ENCODE data around the gene CFAP45.

CFAP45 gene

DNA sequence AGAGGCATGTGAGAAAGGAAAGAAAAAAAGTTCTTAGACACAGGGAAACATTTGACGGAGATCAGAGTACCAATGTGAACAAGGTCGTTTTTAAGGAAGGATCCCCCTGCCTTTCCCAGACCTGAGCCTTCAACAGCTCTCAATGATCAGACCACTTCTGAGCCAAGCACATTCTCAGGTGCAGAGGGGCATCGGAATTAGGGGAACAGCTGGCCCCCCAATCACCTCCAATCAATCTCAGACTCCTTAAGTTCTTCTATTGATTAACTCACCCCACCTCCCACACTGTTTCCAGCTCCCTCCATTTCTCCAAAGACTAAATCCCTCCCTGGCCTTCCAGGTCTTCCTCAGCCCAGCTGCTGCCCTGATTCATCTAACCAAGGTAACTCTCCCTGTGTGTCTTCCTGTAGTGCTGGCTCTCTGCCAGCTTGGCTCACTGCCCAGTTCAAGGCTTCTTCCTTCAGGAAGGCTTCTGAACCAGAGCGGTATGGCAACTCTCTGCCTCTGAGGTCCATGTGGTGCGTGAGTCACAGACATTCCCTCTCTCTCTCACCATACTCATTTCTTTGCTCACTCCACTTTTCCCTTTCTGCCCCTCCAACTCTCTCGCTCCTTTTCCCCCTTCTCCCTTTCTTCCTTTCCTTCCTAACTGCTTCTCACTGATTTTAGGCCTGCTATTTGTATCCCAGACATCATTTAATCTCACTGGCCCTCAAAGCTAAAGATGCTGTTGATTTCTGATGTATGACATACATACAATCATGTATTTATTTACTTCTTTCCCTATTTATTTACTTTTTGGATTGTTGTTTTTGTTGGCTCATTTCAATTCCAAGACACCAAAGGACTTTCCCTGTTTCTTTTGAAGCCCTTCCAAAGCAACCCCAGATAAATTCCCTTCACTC lies 18.1 kb downstream of the CFAP45 start:
- DNase-seq (ENCODE audit: extremely low read depth, insufficient read length), result no peak
- TF ChIP-seq, protein P1, sequence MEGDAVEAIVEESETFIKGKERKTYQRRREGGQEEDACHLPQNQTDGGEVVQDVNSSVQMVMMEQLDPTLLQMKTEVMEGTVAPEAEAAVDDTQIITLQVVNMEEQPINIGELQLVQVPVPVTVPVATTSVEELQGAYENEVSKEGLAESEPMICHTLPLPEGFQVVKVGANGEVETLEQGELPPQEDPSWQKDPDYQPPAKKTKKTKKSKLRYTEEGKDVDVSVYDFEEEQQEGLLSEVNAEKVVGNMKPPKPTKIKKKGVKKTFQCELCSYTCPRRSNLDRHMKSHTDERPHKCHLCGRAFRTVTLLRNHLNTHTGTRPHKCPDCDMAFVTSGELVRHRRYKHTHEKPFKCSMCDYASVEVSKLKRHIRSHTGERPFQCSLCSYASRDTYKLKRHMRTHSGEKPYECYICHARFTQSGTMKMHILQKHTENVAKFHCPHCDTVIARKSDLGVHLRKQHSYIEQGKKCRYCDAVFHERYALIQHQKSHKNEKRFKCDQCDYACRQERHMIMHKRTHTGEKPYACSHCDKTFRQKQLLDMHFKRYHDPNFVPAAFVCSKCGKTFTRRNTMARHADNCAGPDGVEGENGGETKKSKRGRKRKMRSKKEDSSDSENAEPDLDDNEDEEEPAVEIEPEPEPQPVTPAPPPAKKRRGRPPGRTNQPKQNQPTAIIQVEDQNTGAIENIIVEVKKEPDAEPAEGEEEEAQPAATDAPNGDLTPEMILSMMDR (IDR thresholded peaks at IDR 0.05; ENCODE audit: insufficient read depth, low read length, poor library complexity, severe bottlenecking), result no peak

DNA sequence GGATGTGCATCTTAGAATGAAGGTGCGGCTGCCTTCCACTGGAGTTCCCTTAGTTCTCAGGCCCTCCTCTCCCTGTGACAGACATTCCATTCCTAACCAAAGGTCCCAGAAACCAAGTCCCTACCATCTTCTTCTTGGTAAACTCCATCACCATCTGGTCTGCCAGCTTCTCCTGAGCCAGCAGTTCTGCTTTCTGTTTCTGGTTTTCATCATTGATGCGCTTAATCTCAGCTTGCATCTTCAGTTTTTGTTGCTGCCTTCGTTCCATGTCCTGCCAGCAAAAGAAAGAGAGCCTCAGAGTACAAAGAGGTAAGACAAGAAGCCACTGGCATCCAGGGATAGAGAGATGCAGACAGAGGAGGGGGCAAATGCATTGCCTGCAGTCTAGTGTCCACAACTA lies 19.5 kb downstream of the CFAP45 start:
- DNase-seq (ENCODE audit: extremely low read depth, insufficient read length), result no peak
- no peak overlapping the region for H3K4me3 ChIP-seq (replicated peaks; ENCODE audit: low read depth, low read length)

More for the DNA sequence above, 18.1 kb downstream of the CFAP45 start:
- H3K4me3 ChIP-seq (replicated peaks; ENCODE audit: low read depth, low read length), result no peak overlapping the region
- no peaks in the 10 kb centered on the region for H3K27me3 ChIP-seq (replicated peaks; ENCODE audit: control insufficient read depth, insufficient read depth, low read length)
- no peaks in the 10 kb centered on the region for H3K36me3 ChIP-seq (ENCODE audit: control insufficient read depth, insufficient read depth, low read length)

DNA sequence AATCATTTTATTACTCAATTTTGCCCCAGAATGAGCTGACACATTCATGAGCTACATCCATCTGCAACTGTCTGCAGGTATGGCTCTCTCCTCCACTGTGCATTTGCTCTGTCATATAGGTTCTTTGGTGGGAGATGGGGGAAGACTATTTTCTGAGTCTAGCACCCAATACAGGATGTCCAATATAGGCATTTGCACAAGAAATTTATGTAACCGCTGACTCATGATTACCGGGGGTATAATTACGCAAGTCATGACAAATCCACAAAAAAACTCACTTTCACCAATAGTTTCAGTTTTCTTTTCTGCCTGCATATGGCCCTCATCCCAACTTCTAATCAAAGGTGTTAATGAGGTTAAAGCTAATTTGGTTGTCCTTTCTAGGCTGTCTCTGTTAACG lies 20.0 kb downstream of the CFAP45 start:
- no peak overlapping the region for H3K4me3 ChIP-seq (replicated peaks; ENCODE audit: low read depth, low read length)

More for the DNA sequence above, 19.5 kb downstream of the CFAP45 start:
- Histone ChIP-seq H3K36me3 (ENCODE audit: control insufficient read depth, insufficient read depth, low read length) (no peaks in the 10 kb centered on the region), H3K27me3 (replicated peaks; ENCODE audit: control insufficient read depth, insufficient read depth, low read length) (no peaks in the 10 kb centered on the region)
- TF ChIP-seq, protein P1 (IDR thresholded peaks at IDR 0.05; ENCODE audit: insufficient read depth, low read length, poor library complexity, severe bottlenecking), result no peak

DNA sequence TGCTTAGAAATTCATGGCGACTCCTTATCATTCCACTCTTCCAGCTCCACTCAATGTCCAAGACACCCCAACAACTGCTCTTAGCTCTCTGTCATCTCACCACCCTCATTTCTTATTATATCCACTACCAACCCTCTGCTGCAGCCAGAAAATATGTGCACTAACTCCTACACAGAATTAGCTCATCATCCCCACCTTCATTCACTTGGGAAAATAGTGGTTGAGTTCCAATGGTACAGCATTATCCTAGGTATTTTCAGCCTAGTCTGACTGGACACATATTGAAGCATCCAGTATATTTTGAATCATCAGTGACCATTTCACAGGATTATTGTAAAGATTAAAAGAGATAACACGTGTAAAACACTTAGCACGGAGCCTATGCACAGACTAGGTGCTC lies 20.8 kb downstream of the CFAP45 start:
- Histone ChIP-seq H3K27me3 (replicated peaks; ENCODE audit: control insufficient read depth, insufficient read depth, low read length) (no peaks in the 10 kb centered on the region), H3K4me3 (replicated peaks; ENCODE audit: low read depth, low read length) (no peak overlapping the region), H3K36me3 (ENCODE audit: control insufficient read depth, insufficient read depth, low read length) (no peaks in the 10 kb centered on the region)
- DNase-seq (ENCODE audit: extremely low read depth, insufficient read length), result no peak
- TF ChIP-seq, protein P1 (IDR thresholded peaks at IDR 0.05; ENCODE audit: insufficient read depth, low read length, poor library complexity, severe bottlenecking), result no peak

More for the DNA sequence above, 20.0 kb downstream of the CFAP45 start:
- Histone ChIP-seq H3K27me3 (replicated peaks; ENCODE audit: control insufficient read depth, insufficient read depth, low read length) (no peaks in the 10 kb centered on the region), H3K36me3 (ENCODE audit: control insufficient read depth, insufficient read depth, low read length) (no peaks in the 10 kb centered on the region)
- no peak for DNase-seq (ENCODE audit: extremely low read depth, insufficient read length)
- TF ChIP-seq, protein P1 (IDR thresholded peaks at IDR 0.05; ENCODE audit: insufficient read depth, low read length, poor library complexity, severe bottlenecking), result no peak

DNA sequence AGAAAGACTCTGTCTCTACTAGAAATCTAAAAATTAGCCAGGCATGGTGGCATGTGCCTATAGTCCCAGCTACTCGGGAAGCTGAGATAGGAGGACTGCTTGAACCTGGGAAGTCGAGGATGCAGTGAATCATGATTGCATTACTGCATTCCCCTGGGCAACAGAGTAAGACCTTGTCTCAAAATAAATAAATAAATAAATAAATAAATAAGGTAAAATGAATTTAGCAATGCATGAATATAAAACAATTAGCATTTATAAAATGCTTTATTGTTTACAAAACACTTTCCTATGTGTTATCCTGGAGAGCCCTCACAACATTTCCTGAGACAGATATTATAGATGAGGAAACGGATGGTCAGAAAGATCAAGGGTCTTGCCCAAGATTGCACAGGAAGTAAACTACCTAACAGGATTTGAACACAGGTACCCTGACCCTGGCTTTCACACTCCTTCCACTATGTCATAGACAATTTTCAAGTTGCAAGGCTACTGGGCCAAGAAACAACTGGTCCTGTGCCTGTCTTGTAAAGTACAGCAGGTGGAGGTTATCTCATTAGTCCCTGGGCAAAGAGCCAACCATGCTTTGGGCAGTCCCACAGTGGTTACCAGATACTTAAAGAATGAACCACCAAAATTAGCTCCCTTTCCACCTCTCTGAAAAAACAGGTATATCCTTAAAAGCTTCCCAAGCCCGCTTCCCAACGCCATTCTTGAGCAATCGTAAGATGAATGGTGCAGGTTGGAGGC lies 22.1 kb downstream of the CFAP45 start:
- H3K4me3 ChIP-seq (replicated peaks; ENCODE audit: low read depth, low read length), result no peak overlapping the region
- TF ChIP-seq, protein P1 (IDR thresholded peaks at IDR 0.05; ENCODE audit: insufficient read depth, low read length, poor library complexity, severe bottlenecking), result no peak
- no peaks in the 10 kb centered on the region for H3K27me3 ChIP-seq (replicated peaks; ENCODE audit: control insufficient read depth, insufficient read depth, low read length)
- no peak for DNase-seq (ENCODE audit: extremely low read depth, insufficient read length)
- H3K36me3 ChIP-seq (ENCODE audit: control insufficient read depth, insufficient read depth, low read length), result no peaks in the 10 kb centered on the region

Measured in GM06990 (cell line).